ENCODE results near the gene VSIR.

VSIR gene

DNA sequence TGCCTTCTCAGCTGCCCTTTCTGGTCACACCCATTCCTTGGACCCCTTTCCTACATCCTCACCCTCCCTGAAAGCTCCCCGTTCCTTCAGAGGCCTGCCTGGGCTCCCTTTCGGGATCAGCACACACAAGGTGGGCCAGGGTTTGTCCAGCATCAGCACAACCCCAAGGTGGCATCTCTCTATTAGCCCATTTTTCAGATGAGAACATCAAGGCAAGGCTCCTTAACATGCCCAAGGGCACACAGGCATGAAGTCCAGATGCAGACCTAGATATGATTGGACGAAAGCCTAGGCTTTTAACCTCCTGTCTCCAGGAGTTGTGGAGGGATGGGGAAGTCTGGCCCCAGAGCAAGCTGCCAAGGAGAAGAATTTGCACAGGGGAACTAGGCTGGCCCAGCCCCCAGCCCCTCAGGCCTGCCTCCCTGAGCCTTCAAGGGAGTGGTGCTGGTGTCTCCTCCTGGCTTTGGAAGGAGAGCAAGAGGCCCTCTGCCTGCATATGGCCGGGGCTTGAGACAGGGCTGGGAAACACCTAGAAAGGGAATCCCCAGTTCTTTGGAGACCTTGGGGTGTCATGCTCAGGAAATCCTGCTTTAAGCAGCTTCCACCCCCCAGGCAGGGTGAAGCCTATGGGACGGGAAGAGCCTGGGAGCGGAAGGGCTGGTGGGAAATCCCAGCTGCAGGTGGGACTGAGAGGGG, 9.0 kb upstream of the VSIR start:
- no peak overlapping the region for H3K4me3 ChIP-seq (replicated peaks; ENCODE audit: low read depth, low read length)
- no peak for DNase-seq (ENCODE audit: extremely low read depth, low read depth)
- TF ChIP-seq, protein P1, sequence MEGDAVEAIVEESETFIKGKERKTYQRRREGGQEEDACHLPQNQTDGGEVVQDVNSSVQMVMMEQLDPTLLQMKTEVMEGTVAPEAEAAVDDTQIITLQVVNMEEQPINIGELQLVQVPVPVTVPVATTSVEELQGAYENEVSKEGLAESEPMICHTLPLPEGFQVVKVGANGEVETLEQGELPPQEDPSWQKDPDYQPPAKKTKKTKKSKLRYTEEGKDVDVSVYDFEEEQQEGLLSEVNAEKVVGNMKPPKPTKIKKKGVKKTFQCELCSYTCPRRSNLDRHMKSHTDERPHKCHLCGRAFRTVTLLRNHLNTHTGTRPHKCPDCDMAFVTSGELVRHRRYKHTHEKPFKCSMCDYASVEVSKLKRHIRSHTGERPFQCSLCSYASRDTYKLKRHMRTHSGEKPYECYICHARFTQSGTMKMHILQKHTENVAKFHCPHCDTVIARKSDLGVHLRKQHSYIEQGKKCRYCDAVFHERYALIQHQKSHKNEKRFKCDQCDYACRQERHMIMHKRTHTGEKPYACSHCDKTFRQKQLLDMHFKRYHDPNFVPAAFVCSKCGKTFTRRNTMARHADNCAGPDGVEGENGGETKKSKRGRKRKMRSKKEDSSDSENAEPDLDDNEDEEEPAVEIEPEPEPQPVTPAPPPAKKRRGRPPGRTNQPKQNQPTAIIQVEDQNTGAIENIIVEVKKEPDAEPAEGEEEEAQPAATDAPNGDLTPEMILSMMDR (IDR thresholded peaks at IDR 0.05; ENCODE audit: low read depth, low read length, missing control alignments), result no peak

- DNase-seq (ENCODE audit: extremely low read depth, low read depth), result no peak
- H3K4me3 ChIP-seq (replicated peaks; ENCODE audit: low read depth, low read length), result no peak overlapping the region
- TF ChIP-seq, protein P1 (IDR thresholded peaks at IDR 0.05; ENCODE audit: low read depth, low read length, missing control alignments), result no peak
Observed at GRCh38 chr10:71780719-71781118, 7.4 kb upstream of the VSIR start.

- no peak overlapping the region for H3K4me3 ChIP-seq (replicated peaks; ENCODE audit: low read depth, low read length)
- TF ChIP-seq, protein P1 (IDR thresholded peaks at IDR 0.05; ENCODE audit: low read depth, low read length, missing control alignments), result no peak
- no peak for DNase-seq (ENCODE audit: extremely low read depth, low read depth)
Observed at GRCh38 chr10:71780156-71780555, 6.8 kb upstream of the VSIR start.

- H3K4me3 ChIP-seq (replicated peaks; ENCODE audit: low read depth, low read length), result no peak overlapping the region
- DNase-seq (ENCODE audit: extremely low read depth, low read depth), result no peak
- TF ChIP-seq, protein P1 (IDR thresholded peaks at IDR 0.05; ENCODE audit: low read depth, low read length, missing control alignments), result no peak
Observed at GRCh38 chr10:71779641-71780040, 6.3 kb upstream of the VSIR start.

- TF ChIP-seq, protein P1 (IDR thresholded peaks at IDR 0.05; ENCODE audit: low read depth, low read length, missing control alignments), result no peak
- no peak for DNase-seq (ENCODE audit: extremely low read depth, low read depth)
- H3K4me3 ChIP-seq (replicated peaks; ENCODE audit: low read depth, low read length), result no peak overlapping the region
Observed at GRCh38 chr10:71778071-71778825, 4.9 kb upstream of the VSIR start.

DNA sequence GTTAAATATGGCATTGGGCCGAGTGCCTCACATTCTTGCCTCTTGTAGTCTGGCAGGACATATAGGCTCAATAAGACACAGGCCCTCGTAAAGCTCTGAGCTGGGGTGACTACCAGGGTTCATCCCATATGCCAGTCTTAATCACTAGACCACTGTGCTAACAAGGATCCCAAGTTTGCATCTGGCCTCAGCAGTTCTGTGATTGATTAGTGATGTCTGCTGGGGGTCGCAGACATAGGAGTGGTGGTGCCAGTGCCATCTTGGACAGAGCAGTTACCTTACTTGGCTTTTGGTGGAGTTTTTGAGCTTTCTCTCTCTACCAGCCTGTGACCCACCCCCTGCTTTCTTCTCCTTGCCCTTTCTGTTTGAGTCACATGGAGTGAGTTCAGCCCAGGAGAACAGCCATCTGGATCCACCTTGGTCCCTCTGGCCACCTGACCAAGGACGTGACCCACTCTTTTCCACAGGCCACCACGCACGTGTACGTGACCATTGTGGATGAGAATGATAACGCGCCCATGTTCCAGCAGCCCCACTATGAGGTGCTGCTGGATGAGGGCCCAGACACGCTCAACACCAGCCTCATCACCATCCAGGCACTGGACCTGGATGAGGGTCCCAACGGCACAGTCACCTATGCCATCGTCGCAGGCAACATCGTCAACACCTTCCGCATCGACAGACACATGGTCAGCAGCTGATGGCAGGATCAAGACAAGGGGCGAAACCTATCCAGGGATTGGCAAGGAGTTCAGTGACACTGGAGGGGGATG, 4.1 kb upstream of the VSIR start:
- no peak for DNase-seq (ENCODE audit: extremely low read depth, low read depth)
- no peak overlapping the region for H3K4me3 ChIP-seq (replicated peaks; ENCODE audit: low read depth, low read length)
- TF ChIP-seq, protein P1 (IDR thresholded peaks at IDR 0.05; ENCODE audit: low read depth, low read length, missing control alignments), result no peak
